GM18868 (cell line): Measurements from ENCODE around the gene MYLK.
"Not testable (repeated sequence)": the region's sequence is repeated elsewhere in the genome, so short reads cannot be mapped to it uniquely, and the experiment has no call there.

Source experiments
- ATAC-seq: cut with Tn5 transposase; IDR thresholded peaks from one replicate; pipeline ENCODE4 v1.9.1; 2021; ENCODE audit warnings: mild to moderate bottlenecking, moderate library complexity; ENCODE audit not compliant: unreplicated experiment

The MYLK gene

GRCh38 chr3:123705488-123706285, 178.4 kb downstream of the MYLK start:
- ATAC-seq = no peak

GRCh38 chr3:123703663-123704062, 180.5 kb downstream of the MYLK start:
- ATAC-seq = not testable (repeated sequence)

GRCh38 chr3:123702720-123703119, 181.4 kb downstream of the MYLK start:
- ATAC-seq = no peak

GRCh38 chr3:123702057-123702456, 182.1 kb downstream of the MYLK start:
- ATAC-seq = peak; percentile 67

GRCh38 chr3:123700791-123701722, 183.1 kb downstream of the MYLK start:
- no peak for ATAC-seq

GRCh38 chr3:123698813-123699212, 185.3 kb downstream of the MYLK start:
- ATAC-seq = no peak

GRCh38 chr3:123696808-123697207, 187.3 kb downstream of the MYLK start:
- no peak for ATAC-seq

GRCh38 chr3:123695731-123696640, 188.1 kb downstream of the MYLK start:
- no peak for ATAC-seq

- ATAC-seq = no peak
These were observed 189.0 kb downstream of the MYLK start for GRCh38 chr3:123695152-123695551.

- no peak for ATAC-seq
These were observed 189.6 kb downstream of the MYLK start for GRCh38 chr3:123694366-123695087.

- no peak for ATAC-seq
These were observed 190.4 kb downstream of the MYLK start for GRCh38 chr3:123693584-123694190.

GRCh38 chr3:123692671-123693070, 191.5 kb downstream of the MYLK start:
- no peak for ATAC-seq

- no peak for ATAC-seq
These were observed 192.1 kb downstream of the MYLK start for GRCh38 chr3:123692041-123692440.

GRCh38 chr3:123689831-123690230, 194.3 kb downstream of the MYLK start:
- no peak for ATAC-seq

GRCh38 chr3:123688241-123688747, 195.8 kb downstream of the MYLK start:
- no peak for ATAC-seq

- ATAC-seq = no peak
These were observed 196.8 kb downstream of the MYLK start for GRCh38 chr3:123687286-123687685.

- no peak for ATAC-seq
These were observed 197.9 kb downstream of the MYLK start for GRCh38 chr3:123686251-123686650.

- no peak for ATAC-seq
These were observed 198.4 kb downstream of the MYLK start for GRCh38 chr3:123685780-123686179.

- ATAC-seq = no peak
These were observed 199.5 kb downstream of the MYLK start for GRCh38 chr3:123684636-123685035.
